Spleen (tissue), 7 donors: ENCODE data around the gene WDR83.

Source experiments
- POLR2A ChIP-seq, 3 donors: fragments of 450-650 bp; IDR thresholded peaks; one replicate each; pipeline ENCODE4 v1.5.1; 2017; ENCODE audit warnings: antibody characterized with exemption in 3 of 3, mild to moderate bottlenecking in 1 of 3
- POLR2AphosphoS5 ChIP-seq, 3 donors: sonication (generic); formaldehyde crosslinking; IDR thresholded peaks; one replicate each; pipeline ENCODE4 v1.5.1; 2017; ENCODE audit warnings: antibody characterized with exemption in 3 of 3
- TF ChIP-seq, protein P1 (sequence below), 11 experiments: fragments of 200-600 bp in 7 of 11; fragments of 450-650 bp in 4 of 11; sonication (generic) in 4 of 11; IDR thresholded peaks in 8 of 11; conservative IDR thresholded peaks in 3 of 11; 1 replicate in 7 of 11; 2 replicates in 4 of 11; pipeline versions ENCODE4 v1.4.0 to v1.8.0; 2016 to 2021; ENCODE audit warnings: antibody characterized with exemption in 11 of 11, inconsistent platforms in 4 of 11, mild to moderate bottlenecking in 1 of 11
- donor health status: DM: no; HTN: no; CAD: no; lungs with moderate emphysema.
- donor health status: DM: no; HTN: no; CAD: no.
- donor health status: DM: no; HTN: no; CAD: no.

DNA sequence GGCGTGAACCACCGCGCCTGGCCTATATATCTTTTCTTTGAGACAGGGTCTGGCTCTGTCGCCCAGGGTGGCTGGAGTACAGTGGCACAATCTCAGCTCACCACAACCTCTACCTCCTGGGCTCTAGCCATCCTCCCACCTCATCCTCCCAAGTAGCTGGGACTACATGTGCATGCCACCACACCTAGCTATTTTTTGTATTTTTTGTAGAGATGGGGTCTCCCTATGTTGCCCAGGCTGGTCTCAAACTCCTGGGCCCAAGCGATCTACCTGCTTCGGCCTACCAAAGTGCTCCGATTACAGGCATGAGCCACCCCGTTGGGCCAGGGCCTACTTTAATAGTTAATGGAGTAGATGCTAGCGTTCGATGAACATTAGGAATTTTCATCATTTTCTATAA is 53.7 kb downstream of the WDR83 start:
- TF ChIP-seq, protein P1, sequence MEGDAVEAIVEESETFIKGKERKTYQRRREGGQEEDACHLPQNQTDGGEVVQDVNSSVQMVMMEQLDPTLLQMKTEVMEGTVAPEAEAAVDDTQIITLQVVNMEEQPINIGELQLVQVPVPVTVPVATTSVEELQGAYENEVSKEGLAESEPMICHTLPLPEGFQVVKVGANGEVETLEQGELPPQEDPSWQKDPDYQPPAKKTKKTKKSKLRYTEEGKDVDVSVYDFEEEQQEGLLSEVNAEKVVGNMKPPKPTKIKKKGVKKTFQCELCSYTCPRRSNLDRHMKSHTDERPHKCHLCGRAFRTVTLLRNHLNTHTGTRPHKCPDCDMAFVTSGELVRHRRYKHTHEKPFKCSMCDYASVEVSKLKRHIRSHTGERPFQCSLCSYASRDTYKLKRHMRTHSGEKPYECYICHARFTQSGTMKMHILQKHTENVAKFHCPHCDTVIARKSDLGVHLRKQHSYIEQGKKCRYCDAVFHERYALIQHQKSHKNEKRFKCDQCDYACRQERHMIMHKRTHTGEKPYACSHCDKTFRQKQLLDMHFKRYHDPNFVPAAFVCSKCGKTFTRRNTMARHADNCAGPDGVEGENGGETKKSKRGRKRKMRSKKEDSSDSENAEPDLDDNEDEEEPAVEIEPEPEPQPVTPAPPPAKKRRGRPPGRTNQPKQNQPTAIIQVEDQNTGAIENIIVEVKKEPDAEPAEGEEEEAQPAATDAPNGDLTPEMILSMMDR (IDR thresholded peaks at IDR 0.05 in 8 of 11, conservative IDR thresholded peaks at IDR 0.05 in 3 of 11) = no peak
- no peak for TF ChIP-seq POLR2A (IDR thresholded peaks at IDR 0.05)
- no peak for TF ChIP-seq POLR2AphosphoS5 (IDR thresholded peaks at IDR 0.05)
